Transverse colon (tissue), 4 donors: ENCODE measurements around the gene PANX3.

ENCODE experiments used
- EP300 ChIP-seq: sonication (generic); formaldehyde crosslinking; IDR thresholded peaks from one replicate; pipeline ENCODE4 v1.6.1; 2017; ENCODE audit warnings: antibody characterized with exemption, low read depth
- POLR2A ChIP-seq: fragments of 450-650 bp; IDR thresholded peaks from one replicate; pipeline ENCODE4 v1.6.1; 2016; ENCODE audit warnings: antibody characterized with exemption, mild to moderate bottlenecking, moderate library complexity
- POLR2AphosphoS5 ChIP-seq, 3 donors: sonication (generic); formaldehyde crosslinking; IDR thresholded peaks; one replicate each; pipeline ENCODE4 v1.6.1; 2016; ENCODE audit warnings: antibody characterized with exemption in 3 of 3
- TF ChIP-seq, protein P1 (sequence below), 5 experiments: fragments of 200-600 bp in 3 of 5; fragments of 450-650 bp in 2 of 5; sonication (generic) in 3 of 5; IDR thresholded peaks; 1 replicate in 2 of 5; 2 replicates in 3 of 5; pipeline ENCODE4 v1.5.1; 2016 to 2017; ENCODE audit warnings: antibody characterized with exemption in 5 of 5, inconsistent platforms in 3 of 5, mild to moderate bottlenecking in 2 of 5, moderate library complexity in 1 of 5

DNA sequence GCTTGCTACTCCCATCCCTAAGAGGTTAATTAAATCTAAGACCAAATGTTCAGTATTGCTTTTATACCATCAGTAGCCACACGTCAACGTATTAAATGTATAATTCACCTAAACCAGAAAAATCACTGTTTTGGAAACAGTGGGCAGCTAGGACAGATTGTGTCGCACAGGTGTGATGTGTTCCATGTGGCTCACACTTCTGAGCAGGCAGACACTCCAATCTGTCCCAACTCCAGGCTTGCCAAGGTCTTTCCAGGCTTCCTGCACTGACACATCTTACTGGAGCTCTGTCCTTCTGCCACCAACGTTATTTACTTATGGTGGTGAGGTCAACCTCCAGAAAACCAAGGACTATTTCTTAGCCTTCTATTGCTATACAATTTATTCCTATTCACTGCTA, 50.9 kb downstream of the PANX3 start:
- TF ChIP-seq, protein P1, sequence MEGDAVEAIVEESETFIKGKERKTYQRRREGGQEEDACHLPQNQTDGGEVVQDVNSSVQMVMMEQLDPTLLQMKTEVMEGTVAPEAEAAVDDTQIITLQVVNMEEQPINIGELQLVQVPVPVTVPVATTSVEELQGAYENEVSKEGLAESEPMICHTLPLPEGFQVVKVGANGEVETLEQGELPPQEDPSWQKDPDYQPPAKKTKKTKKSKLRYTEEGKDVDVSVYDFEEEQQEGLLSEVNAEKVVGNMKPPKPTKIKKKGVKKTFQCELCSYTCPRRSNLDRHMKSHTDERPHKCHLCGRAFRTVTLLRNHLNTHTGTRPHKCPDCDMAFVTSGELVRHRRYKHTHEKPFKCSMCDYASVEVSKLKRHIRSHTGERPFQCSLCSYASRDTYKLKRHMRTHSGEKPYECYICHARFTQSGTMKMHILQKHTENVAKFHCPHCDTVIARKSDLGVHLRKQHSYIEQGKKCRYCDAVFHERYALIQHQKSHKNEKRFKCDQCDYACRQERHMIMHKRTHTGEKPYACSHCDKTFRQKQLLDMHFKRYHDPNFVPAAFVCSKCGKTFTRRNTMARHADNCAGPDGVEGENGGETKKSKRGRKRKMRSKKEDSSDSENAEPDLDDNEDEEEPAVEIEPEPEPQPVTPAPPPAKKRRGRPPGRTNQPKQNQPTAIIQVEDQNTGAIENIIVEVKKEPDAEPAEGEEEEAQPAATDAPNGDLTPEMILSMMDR (IDR thresholded peaks at IDR 0.05) = no peak
- TF ChIP-seq POLR2A (no peak), EP300 (no peak), POLR2AphosphoS5 (IDR thresholded peaks at IDR 0.05) (no peak)
